Measurements from ENCODE around the gene PIM2. TPM values are rescaled to one million over a fixed set of nuclear protein-coding genes. Genes with fewer than 3 reads are reported as not detected.
"Not testable (repeated sequence)": the region's sequence is repeated elsewhere in the genome, so short reads cannot be mapped to it uniquely, and the experiment has no call there.

The PIM2 gene
- total RNA-seq, 2 donors from 2014 or later: 550 to 563 TPM

DNA sequence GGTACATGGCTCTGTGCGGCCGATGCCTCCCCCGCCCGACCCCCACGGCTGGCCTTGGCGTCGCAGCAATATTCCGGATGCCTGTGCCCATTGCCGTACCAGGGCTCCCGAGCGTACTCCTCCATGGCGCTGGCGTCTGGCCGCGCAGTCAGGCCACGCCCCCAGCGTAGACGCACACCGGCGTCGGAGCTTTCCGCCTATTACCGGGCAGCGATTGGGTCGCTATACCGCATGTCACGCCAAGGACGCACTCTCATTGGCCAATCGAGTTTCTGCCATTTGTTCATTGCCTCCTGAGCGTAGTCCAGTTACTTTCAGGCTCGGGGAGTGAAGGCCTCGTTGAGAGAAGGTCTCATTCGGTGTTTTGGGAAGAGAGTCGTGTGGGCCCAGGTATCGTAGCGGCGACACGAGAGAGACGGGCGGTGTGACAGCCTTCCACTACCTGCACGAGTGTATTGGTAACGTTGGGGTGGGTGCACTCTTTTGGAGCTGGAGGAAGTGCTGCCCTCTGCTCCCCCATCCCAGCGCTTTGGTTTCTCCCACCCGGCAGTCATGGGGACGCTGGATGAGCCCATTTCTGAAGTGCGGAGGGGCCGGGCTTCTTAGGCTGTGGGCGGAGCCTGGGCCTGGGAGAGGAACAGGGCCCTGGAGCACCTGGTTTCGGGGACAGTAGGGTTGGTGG, 21.1 kb downstream of the PIM2 start, which contains the start of the genes PQBP1 and TIMM17B:
Gene PQBP1 (plus strand): TSS at position 306 of the 682 bp plus-strand sequence. CDS start 580 bp downstream, outside the sequence.
Gene TIMM17B (minus strand): TSS at position 144 of the 682 bp plus-strand sequence. CDS start 19 bp downstream, at position 125.
- Mint-ChIP-seq H3K27me3 (ENCODE audit: low read depth) (peaks cover 13% of the 10 kb centered on the region), H3K27ac (peak within 1 kb of the TSS; percentile 77)

DNA sequence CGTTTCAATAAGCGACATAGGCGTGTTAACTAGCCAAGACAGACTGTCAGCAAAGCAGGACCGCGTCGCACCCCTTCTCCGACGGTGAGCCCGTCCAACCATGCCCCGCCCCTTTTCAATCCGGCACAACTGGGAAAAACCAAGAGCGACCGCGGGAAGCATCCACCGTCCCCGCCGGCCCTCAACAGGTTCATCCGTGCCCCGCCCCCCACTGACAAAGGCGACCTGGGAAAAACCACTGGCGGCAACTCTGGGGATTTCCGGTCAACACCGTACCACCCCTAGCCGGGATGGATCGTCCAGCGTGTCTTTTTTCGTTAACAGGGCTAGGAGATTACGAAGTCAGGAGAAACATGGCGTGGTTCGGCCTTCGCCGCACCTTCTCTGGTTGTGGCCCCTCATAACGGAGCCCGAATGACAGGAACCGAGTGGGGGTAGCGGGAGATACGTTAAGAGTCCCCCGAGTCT, 21.6 kb downstream of the PIM2 start:
- Mint-ChIP-seq H3K36me3 (ENCODE audit: insufficient read depth in 2 of 2) (peaks cover 5 to 10% of the 10 kb centered on the region in 2 donors), H3K27me3 (ENCODE audit: low read depth) (peaks cover 12% of the 10 kb centered on the region), H3K4me3 (peak overlapping the region; percentile 81 to 82), H3K4me1 (ENCODE audit: low read depth) (peaks cover 28% of the 10 kb centered on the region), H3K9me3 (no peaks in the 10 kb centered on the region), H3K27ac (peak overlapping the region; percentile 25)
- ATAC-seq (replicated peaks in 1 of 2) (peak; percentile 16 to 30), DNase-seq (peak; percentile 58 to 61)

More for the DNA sequence above, 21.1 kb downstream of the PIM2 start, which contains the start of the genes PQBP1 and TIMM17B:
- Mint-ChIP-seq H3K36me3 (ENCODE audit: insufficient read depth in 2 of 2) (peaks cover 5 to 10% of the 10 kb centered on the region in 2 donors), H3K9me3 (no peaks in the 10 kb centered on the region), H3K4me1 (ENCODE audit: low read depth) (peaks cover 28% of the 10 kb centered on the region), H3K4me3 (peak within 1 kb of the TSS; percentile 81 to 82)
- ATAC-seq (replicated peaks in 1 of 2): peak; percentile 86 to 89
- DNase-seq: peak; percentile 87 to 90

DNA sequence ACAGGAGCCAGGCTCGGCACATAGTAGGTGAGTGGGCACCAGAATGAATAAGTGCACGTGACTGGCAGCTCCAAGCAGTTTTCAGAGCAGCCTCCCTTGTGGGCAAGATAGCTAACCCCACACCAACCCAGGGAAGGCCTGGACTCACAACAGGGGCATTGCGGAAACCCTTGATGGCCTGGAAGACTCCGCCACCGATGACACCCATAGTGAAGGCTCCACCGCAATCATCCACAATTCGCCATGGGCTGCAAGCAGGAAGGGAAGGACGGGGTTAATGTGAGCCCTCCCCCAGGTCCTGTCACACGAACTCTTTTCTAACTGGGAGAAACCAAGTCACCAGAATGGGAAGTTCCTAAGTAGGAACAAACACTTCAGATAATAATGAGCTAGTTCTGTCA, 22.2 kb downstream of the PIM2 start:
- peak overlapping the region; percentile 25 for H3K27ac Mint-ChIP-seq
- H3K9me3 Mint-ChIP-seq: no peaks in the 10 kb centered on the region
- peak overlapping the region; percentile 81 to 82 for H3K4me3 Mint-ChIP-seq
- peaks cover 8% of the 10 kb centered on the region for H3K27me3 Mint-ChIP-seq (ENCODE audit: low read depth)
- no peak for ATAC-seq (replicated peaks in 1 of 2)
- H3K4me1 Mint-ChIP-seq (ENCODE audit: low read depth): peaks cover 28% of the 10 kb centered on the region
- H3K36me3 Mint-ChIP-seq (ENCODE audit: insufficient read depth in 2 of 2): peaks cover 3 to 4% of the 10 kb centered on the region in 2 donors
- DNase-seq: no peak

DNA sequence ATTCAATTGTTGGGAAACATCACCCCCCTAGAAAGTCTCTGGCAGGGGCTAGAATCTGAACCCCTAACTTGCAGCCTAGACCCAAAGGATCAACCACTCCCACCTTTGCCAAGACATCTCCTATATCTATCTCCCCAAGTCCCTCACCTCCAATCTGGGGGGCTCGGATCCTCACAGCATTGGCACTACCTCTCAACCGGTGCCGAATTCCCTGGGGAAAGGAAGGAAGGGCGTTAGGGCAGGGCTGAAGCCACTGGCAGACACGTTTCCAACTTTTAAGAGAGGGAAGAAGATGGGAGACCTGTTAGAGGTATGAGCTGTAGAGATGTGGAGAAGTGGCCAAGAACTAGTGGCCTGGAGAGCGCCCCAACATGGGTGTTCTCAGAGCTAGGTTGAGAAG, 23.9 kb downstream of the PIM2 start:
- no peak for DNase-seq
- peaks cover 39% of the 10 kb centered on the region for H3K4me1 Mint-ChIP-seq (ENCODE audit: low read depth)
- peak overlapping the region; percentile 3 for H3K27ac Mint-ChIP-seq
- peak overlapping the region; percentile 16 to 30 for H3K4me3 Mint-ChIP-seq
- H3K36me3 Mint-ChIP-seq (ENCODE audit: insufficient read depth in 2 of 2): peaks cover 1 to 3% of the 10 kb centered on the region in 2 donors
- peaks cover 19% of the 10 kb centered on the region for H3K27me3 Mint-ChIP-seq (ENCODE audit: low read depth)
- no peaks in the 10 kb centered on the region for H3K9me3 Mint-ChIP-seq
- no peak for ATAC-seq (replicated peaks in 1 of 2)

DNA sequence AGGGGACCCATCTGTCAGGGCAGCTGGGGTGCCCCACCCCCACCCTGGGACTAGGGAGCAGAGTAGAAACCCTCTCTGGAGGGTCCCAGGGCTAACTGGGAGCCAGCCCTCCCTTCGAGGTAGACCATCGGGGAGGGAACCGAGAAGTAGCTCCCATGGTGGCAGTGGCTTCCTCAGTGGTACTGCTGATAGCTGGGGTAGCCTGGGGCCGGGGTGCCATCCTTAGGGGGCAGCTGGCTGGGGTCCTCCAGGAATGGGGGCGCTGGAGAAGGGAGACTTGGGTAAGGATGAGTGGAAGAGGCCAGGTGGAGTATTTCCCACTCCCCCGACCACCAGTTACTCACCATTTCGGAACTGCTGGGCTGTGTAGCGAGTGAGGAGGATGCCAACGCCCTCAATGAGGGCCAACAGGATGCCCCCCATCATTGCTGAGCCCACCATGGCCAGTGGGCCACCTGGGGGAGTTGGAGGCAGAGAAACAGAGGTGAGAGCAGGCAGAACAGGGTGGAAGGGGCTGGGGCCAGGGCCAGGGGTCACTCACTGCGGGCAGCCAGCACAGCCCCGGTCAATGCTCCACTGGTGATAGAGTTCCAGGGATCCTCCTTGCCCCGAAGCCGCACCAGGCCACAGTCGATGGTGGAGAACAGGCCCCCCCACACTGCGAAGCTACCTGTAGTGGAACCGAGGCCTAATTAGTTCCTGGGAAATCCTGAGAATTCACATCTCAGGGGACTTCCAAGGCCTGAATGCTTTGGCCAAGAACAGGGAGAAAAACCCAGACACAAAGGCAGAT, 25.1 kb downstream of the PIM2 start:
- Mint-ChIP-seq H3K4me1 (ENCODE audit: low read depth) (peaks cover 35% of the 10 kb centered on the region), H3K9me3 (no peaks in the 10 kb centered on the region), H3K4me3 (no peak overlapping the region), H3K36me3 (ENCODE audit: insufficient read depth in 2 of 2) (peaks cover 1 to 3% of the 10 kb centered on the region in 2 donors), H3K27me3 (ENCODE audit: low read depth) (peaks cover 20% of the 10 kb centered on the region), H3K27ac (no peak overlapping the region)
- DNase-seq (no peak), ATAC-seq (replicated peaks in 1 of 2) (no peak)

DNA sequence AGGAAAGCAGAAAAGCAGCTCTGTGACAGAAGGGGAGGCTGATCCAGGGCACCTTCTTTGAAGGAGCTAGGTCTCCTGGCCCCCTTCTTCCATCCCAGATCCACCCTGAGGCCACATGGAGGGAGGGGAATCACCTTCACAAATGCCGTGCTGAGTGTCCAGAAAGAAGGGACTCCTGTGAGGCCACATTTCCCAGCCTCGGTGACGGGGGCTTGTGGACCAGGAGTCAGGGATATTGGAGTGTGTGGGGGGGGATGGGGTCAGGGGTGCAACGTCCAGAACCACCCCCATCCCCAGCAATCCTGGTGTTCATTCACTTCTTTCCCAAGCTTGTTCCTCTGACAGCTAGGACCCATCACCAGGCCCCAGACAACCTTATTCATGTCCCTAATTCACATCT, 25.9 kb downstream of the PIM2 start:
- H3K27me3 Mint-ChIP-seq (ENCODE audit: low read depth): peaks cover 20% of the 10 kb centered on the region
- H3K36me3 Mint-ChIP-seq (ENCODE audit: insufficient read depth in 2 of 2): peaks cover 1 to 3% of the 10 kb centered on the region in 2 donors

DNA sequence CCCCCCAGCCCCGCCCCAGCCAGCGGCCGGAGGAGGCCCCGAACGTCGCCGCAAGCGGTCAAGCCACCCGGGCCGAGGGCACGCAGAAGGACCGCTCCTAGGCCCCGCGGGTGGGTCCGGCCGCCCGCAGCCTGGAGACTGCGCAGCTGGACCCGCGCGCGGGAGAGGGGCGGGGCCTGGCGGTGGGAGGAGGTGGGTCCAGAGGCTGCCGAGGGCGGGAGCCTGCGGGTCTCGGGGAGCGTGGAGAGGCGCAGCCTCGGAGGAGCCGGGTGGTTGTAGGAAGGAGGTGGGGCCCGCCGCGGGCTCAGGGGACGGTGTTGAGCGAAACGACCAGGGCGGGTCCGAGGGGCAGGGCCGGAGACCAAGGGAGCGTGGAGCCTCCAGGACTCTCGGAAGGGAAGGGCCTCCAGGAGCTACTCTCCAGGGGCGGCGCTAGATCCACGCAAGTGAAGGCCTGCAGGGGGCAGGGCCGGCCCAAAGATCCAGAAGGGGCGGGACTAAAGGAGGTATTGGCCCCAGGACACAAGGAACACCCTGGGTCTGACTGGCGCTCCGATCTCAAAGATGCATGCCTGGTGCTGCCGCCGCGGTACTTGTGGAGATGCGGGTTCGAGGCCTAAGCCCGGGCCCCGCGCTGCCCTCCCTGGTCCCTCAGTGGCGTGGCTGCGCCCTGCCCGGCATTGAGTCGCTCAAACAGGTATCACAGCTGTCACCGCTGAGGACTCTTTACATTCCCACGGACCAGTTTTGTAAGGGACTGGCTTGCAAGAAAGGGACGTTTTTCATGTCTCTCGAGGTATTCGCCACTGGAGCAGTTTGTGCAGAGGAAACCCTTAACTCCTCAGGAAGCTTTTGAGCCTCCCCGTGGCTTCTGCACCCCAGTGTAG, 27.2 kb downstream of the PIM2 start:
- peaks cover 30% of the 10 kb centered on the region for H3K4me1 Mint-ChIP-seq (ENCODE audit: low read depth)
- ATAC-seq (replicated peaks in 1 of 2) (peak; percentile 90 to 91), DNase-seq (peak; percentile 76 to 83)
- H3K9me3 Mint-ChIP-seq: no peaks in the 10 kb centered on the region
- H3K27me3 Mint-ChIP-seq (ENCODE audit: low read depth): peaks cover 24% of the 10 kb centered on the region
- H3K27ac Mint-ChIP-seq: no peak overlapping the region
- H3K36me3 Mint-ChIP-seq (ENCODE audit: insufficient read depth in 2 of 2): peaks cover 0 to 2% of the 10 kb centered on the region in 2 donors
- H3K4me3 Mint-ChIP-seq: peak overlapping the region; percentile 79 to 90

More for the DNA sequence above, 25.9 kb downstream of the PIM2 start:
- Mint-ChIP-seq H3K27ac (peak overlapping the region; percentile 16), H3K9me3 (no peaks in the 10 kb centered on the region), H3K4me3 (peak overlapping the region; percentile 45 to 90), H3K4me1 (ENCODE audit: low read depth) (peaks cover 35% of the 10 kb centered on the region)
- DNase-seq (no peak), ATAC-seq (replicated peaks in 1 of 2) (no peak)

DNA sequence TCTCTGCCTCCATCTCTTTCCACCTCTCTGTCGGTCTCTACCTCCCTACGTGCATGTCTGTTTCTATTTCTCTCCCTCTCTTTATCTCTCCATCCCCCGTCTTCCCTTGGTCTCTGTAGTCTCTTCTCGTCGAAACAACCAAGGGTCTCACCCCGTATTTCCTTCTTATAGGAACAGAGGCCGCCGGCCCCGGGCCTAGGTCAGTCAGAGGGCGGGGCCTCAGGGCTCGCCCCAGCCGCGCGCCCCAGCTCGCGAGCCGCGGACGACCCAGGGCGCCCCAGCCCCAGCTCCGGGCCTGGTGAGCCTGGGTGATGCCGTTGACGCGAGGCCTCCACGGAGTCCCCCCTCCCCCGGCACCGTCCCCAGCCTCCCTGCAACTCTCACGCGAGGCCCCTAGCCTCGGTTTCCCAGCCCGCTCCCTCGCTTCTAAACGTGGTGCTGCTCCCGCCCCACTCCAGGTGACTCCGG, 27.9 kb downstream of the PIM2 start:
- peak; percentile 35 to 42 for DNase-seq
- Mint-ChIP-seq H3K9me3 (no peaks in the 10 kb centered on the region), H3K4me1 (ENCODE audit: low read depth) (peaks cover 26% of the 10 kb centered on the region), H3K27me3 (ENCODE audit: low read depth) (peaks cover 24% of the 10 kb centered on the region), H3K4me3 (peak overlapping the region; percentile 86 to 90), H3K27ac (peak overlapping the region; percentile 73), H3K36me3 (ENCODE audit: insufficient read depth in 2 of 2) (peaks cover 0 to 2% of the 10 kb centered on the region in 2 donors)
- ATAC-seq (replicated peaks in 1 of 2): peak; percentile 58 to 65

DNA sequence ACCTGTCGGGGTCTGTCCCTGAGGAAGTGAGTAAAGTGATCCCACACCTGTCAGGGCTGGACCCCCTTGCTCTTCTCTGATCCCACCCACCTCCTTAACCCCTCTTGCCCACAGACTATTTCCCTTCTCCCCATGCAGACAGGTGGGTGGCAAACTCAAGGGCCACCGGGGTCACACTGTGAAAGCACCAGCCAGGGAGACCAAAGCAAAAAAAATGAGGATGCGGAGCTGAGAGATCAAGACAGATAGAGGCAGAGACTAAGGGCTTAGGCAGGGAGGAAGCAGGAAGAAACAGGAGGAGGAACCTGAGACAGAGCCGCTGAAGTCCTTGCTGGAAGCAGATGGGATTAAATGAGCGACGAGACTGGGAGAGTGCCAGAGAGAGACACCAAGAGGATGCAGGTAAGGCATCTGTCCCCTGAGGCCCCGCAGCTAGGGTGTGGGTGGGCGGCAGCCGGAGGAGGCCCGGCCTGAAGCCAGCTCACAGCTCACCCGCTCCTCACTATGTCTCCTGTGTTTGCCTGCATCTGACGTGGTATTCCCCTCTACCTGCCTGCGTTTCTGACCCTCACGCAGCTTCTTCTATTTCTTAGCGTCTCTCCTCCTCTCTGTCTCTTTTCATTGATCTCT, 28.4 kb downstream of the PIM2 start:
- Mint-ChIP-seq H3K36me3 (ENCODE audit: insufficient read depth in 2 of 2) (peaks cover 0 to 2% of the 10 kb centered on the region in 2 donors), H3K4me1 (ENCODE audit: low read depth) (peaks cover 21% of the 10 kb centered on the region), H3K9me3 (no peaks in the 10 kb centered on the region), H3K27ac (peak overlapping the region; percentile 73), H3K4me3 (peak overlapping the region; percentile 86 to 90), H3K27me3 (ENCODE audit: low read depth) (peaks cover 24% of the 10 kb centered on the region)
- peak in 1 of 2 donors; percentile 16 for ATAC-seq (replicated peaks in 1 of 2)
- DNase-seq: peak in 1 of 2 donors; percentile 31

DNA sequence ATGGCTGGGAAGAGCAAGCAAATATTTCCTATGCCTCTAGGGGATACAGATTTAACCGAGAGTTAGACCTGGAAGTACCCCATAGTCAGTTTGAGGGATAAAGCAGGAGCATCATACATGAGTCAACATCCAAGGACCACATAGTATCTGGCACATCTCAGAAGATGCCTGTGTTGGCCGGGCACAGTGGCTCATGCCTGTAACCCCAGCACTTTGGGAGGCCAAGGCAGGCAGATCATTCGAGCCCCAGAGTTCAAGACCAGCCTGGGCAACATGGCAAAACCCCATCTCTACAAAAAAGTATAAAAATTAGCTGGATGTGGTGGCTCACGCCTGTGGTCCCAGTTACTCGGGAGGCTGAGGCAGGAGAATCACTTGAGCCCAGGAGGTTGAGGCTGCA, 32.2 kb downstream of the PIM2 start:
- not testable (repeated sequence) for H3K27ac Mint-ChIP-seq

DNA sequence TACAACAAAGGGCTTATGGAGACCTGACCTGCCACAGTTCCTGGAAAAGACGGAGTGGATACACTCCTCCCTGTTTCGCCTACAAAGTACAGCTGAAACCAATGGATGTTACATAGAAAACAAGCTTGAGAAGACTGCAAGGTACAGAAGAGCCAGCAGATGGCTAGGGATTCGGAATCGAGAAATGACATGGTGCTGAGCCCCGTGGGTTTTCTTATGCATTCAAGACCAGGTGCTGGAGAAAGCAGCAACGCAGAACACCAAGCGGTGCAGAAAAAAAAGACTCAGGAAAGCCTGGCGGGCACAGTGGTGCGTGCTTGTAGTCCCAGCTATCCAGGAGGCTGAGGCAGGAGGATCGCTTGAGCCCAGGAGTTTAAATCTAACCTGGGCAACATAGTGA, 35.1 kb downstream of the PIM2 start:
- H3K4me1 Mint-ChIP-seq (ENCODE audit: low read depth): no peaks in the 10 kb centered on the region
- H3K4me3 Mint-ChIP-seq: no peak overlapping the region
- H3K36me3 Mint-ChIP-seq (ENCODE audit: insufficient read depth in 2 of 2): no peaks in the 10 kb centered on the region
- no peak overlapping the region for H3K27ac Mint-ChIP-seq
- ATAC-seq (replicated peaks in 1 of 2): no peak
- H3K27me3 Mint-ChIP-seq (ENCODE audit: low read depth): peaks cover 11% of the 10 kb centered on the region
- no peak for DNase-seq
- no peaks in the 10 kb centered on the region for H3K9me3 Mint-ChIP-seq

More for the DNA sequence above, 32.2 kb downstream of the PIM2 start:
- not testable (repeated sequence) for H3K36me3 Mint-ChIP-seq (ENCODE audit: insufficient read depth in 2 of 2); H3K4me3 Mint-ChIP-seq; DNase-seq; ATAC-seq (replicated peaks in 1 of 2); H3K9me3 Mint-ChIP-seq
- H3K27me3 Mint-ChIP-seq (ENCODE audit: low read depth): peaks cover 16% of the 10 kb centered on the region
- peaks cover 11% of the 10 kb centered on the region for H3K4me1 Mint-ChIP-seq (ENCODE audit: low read depth)

DNA sequence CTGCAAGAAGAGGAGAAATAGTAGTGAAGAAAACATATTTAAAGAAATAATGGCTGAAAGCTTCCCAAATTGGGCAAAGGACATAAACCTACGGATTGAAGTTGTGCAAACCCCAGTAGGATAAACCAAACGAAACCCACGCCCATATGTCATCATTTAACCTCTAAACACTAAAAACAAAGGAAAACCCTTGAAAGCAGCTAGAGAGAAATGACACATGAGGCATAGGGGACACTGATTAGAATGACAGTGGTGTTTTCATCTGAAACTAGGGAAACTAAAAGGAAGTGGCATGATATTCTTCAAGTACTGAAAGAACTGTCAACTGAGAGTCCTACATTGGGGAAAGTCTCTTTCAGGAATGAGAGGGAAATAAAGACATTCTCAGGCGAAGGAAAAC, 41.9 kb downstream of the PIM2 start:
- H3K27ac Mint-ChIP-seq; H3K36me3 Mint-ChIP-seq (ENCODE audit: insufficient read depth in 2 of 2); H3K9me3 Mint-ChIP-seq; H3K4me1 Mint-ChIP-seq (ENCODE audit: low read depth); DNase-seq; H3K4me3 Mint-ChIP-seq; ATAC-seq (replicated peaks in 1 of 2): not testable (repeated sequence)
- peaks cover 37% of the 10 kb centered on the region for H3K27me3 Mint-ChIP-seq (ENCODE audit: low read depth)

All from activated T-cell treated with anti-CD3 and anti-CD28 coated beads, Interleukin-2, amount 50 U/mL, for 72 hours (primary cell).